HG03432 (cell line): ENCODE measurements around the gene MPRIP.

Source experiments
- ATAC-seq: cut with Tn5 transposase; IDR thresholded peaks from one replicate; pipeline ENCODE4 v1.9.1; 2021; ENCODE audit warnings: mild to moderate bottlenecking, moderate library complexity; ENCODE audit not compliant: unreplicated experiment

MPRIP gene

DNA sequence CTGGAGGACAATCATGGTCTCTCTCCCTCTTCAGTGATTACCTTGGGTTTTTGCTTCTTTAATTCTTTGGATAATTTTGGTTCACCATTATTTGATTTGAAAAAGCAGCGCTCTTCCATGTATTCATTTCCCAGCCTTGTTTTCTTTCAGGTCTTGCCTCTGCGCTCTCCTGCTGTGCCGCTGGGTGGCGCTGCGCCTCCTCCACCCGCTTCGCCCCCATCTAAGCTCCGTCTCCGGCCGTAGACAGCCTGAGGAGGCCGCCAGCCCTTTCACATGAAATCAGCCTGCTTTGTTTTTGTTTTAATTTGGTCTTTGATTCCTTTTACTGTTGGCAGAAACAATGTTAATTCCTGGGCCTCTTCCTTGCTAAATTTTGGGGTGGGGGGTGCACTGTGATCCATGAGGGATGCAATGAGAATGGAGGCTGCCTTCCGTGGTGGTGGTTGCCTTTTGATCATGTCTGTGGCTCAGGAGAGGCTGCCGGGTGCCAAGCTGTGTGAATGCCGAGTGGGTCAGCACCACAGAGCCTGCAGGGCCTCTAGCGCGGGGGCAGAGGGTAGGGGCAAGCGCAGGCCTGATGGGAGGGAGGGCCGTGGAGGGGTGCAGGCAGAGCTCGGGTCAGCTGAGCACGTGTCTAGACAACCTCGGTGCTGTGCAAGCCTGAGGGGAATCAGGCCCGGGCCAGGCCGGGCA lies 99.7 kb downstream of the MPRIP start:
- no peak for ATAC-seq

DNA sequence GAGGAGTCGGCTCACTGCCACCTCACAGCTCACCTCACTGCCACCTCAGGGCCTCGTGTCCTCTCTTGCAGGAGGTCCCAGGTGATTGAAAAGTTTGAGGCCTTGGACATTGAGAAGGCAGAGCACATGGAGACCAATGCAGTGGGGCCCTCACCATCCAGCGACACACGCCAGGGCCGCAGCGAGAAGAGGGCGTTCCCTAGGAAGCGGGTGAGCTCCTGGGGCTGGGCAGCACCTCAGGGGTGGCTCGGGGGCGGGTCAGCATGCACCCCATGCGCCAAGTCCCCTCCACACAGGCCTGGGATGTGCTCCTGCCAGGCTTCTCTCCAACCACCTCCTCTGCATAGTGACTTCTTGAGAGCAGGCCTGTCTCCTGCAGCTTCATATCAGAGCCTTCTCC lies 100.3 kb downstream of the MPRIP start:
- ATAC-seq = no peak

DNA sequence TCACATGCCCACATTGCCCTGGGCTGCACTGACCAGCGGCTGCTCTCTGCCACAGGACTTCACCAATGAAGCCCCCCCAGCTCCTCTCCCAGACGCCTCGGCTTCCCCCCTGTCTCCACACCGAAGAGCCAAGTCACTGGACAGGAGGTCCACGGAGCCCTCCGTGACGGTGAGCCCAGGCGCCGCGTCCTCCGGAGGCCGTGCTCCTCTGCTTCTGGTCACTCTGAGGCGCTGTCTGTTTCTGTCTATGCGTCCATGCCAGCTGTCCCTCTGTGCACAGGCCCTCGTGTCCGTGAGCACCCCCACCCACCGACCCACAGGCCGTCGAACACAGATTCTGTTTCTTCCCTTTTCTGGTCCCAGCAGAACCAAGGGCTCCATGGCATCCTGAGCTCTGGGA lies 101.2 kb downstream of the MPRIP start:
- no peak for ATAC-seq

DNA sequence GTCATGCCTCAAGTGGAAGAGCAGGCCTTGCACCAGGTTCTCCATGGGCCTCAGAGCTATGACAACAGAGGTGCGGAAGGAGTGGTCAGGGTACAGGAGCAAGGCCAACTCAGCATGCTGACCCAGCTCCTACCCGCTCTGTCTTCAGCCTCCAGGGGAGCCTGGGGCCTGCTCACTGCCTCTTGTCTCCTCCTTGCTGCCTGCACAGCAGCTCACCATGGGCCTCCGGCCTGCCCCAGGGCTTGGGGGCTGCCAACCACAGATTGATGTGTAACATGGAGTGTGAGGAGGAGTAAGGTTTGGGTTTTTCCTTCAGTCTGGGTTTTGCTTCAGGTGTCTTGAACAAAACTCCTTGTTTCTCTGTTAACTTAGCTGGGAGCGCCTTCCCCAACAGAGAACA lies 101.8 kb downstream of the MPRIP start:
- ATAC-seq = no peak

DNA sequence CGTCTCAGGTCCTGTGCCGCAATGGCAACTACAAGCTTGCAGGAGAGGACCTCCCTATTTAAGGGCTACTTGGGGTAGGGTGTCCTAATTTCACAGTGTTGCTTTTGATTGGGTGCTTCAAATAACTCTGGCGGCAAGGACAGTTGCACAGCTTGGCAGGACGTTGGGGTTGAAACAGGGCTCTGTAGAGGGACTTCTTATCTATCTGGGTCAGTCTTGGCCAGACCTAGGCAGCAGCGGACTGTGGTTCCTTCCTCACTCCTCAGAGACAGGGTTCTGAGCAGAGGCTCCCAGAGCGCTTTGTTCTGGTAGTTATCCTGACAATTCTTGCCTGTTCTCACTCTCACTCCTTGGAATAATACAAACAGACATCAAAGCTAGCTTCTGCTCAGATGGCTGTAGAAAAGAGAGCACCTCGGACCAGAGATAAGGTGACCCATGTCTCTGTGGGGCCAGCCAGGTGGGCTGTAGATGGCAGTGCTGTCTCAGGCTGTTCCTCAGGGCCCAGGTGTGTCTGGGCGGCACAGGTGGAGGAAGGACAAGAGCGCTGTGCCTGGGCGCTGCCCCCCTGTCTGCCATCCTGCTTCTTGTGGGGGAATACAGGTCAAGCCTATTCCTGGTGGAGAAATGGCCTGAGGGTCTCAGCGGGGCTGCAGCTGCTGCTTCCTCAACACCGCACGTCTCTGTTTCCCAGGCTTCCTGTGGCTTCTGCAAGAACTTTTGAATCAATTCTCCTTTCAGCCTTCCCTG lies 102.8 kb downstream of the MPRIP start:
- no peak for ATAC-seq

DNA sequence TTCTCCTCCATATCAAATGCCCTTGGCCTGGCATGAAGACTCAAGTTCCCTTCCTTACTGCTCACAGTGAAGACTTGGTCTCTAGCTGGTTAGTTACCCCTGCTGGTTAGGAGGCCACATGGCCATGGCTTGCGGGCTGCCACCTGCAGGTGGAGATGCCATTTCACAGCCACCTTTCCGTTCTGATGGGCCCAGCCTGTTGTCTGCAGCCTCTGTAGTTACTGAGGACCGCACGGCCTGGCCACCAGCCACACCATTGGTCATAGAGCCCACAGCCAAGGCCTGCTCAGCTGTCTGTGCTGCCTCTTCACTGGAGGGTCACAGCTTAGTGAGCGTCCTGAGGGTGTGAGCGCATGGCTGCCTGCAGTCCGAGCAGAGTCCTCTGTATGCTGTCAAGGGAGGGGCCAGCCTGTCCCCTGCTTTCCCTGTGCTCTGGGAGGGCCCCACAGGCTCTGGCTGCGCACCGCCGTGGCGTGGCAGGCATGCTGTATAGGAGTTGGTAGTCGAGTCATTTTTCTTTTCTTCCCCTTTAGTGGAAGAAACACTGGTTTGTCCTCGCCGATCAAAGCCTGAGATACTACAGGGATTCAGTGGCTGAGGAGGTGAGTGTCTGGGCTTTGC lies 104.6 kb downstream of the MPRIP start:
- ATAC-seq = no peak

DNA sequence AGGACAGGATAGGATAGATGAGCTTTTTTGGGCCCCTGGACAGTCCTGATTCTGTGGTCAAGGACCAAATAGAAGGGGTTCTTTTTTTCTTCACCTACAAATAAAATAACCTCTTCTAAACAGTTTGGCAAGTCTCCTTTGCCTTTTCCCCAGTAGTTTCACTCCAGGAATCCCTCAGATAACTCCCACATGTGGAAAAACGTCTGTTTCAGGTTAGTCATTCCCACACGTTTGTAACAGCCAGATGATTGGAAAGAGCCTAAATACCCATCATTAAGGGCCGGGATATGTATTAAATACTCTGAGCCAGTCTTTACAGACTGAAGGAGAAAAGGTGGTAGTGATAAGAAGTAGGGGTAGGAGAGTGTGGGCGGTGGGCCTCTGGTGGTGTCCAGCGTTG lies 105.6 kb downstream of the MPRIP start:
- no peak for ATAC-seq

DNA sequence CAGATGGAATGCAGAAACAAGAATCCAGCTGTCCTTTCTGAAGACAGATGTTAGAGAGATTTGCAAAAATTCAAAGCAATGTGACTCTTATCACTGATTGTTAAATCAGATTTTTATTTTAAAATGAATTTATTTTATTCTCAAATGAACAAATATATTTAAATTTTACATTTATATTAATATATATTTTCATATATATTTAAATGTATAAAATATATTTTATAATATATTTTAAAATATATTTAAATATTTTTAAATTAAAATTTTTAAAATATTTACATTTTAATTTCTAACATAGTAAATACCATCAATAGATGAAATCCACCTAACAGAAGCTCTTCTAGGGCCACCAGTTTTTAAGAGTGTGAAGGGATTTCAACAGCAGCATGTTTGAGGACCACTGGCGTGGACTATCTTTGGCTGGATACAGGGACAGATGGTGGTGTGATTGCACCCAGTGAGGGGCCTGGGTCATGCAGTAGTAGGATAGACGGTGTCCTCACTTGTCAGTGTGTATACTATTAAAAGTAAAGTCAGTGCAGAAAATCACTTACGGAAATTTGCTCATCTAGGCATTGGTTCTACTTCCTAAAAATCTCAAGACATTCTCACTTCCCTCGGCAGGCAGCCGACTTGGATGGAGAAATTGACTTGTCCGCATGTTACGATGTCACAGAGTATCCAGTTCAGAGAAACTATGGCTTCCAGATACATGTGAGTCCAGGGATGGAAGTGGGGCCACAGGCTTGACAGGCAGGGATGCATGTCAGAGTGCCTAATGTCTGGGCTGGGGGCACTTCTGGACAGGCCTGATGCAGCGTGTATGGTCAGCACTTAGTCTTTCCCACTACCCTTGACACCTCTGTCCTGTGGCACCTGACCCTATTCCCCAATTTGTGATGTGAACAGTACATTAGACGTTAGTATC lies 107.5 kb downstream of the MPRIP start:
- no peak for ATAC-seq

DNA sequence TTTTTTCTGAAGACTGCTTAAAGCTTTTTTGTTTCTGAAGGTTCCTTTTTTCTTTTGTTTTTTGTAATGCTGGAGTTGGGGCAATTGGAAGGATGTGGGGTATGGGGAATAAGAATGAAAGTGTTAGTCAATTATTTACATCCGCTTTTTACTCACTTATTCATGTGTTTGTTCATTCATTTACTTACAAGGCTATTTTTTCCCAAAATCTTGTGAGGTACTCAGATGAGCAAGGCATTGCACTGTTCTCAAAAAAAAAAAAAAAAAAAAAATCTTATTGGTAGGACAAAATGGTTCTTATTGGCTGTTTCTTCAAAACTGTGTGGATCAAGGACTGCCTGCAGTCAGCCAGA lies 108.2 kb downstream of the MPRIP start:
- ATAC-seq = no peak

DNA sequence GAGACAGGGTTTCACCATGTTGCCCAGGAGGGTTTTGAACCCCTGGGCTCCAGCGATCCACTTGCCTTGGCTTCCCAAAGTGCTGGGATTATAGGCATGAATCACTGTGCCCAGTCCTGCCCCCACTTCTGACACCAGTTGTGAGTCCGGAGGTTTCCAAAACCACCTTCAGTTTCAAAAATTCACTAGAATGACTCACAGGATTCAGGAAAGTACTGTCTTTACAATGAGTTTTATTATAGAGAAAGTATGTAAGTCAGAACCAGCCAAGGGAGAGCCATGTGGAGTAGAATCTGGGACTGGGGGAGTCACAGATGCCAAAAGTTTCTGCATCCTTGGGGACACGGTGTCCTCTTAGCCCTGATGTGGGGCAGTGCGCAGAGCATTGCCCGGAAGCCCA lies 108.8 kb downstream of the MPRIP start:
- ATAC-seq = no peak

DNA sequence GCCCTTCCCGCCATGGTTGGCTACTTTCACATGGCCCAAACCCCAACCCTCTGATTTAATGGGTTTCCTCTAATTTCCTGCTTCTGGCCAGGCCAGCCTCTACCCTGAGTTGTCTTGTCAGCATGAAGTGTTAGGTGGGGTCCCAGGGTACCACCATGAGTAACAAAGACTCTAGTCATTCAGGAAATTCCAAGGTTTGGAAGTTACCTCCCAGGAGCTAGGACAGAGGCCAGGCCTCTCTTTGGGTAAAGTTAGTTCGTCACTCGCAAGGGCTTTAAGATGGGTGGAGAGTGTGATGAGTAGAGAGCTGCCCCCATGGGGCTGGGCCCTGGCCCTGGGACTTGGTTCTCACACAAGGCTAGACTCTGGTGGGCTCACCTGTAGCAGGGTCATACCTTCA lies 109.3 kb downstream of the MPRIP start:
- no peak for ATAC-seq

DNA sequence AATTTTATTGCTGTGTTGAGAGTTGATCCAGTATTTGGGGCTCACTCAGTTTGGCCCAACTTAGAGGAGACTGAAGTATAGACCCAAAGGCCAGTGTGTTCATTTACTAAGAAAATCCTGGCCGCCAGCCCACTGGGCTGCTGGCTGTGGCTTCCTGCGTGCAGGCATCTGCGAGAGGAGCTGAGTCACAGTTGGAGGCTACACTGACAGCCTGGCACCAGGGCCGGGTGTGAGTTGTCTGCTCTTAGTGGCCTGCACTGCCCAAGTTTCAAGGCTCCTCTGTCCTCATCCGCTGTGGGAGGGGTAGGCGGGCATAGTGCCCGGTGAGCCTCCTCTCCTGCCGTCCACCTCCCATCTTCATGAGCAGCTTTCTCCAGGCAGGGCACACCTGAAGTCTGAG lies 109.7 kb downstream of the MPRIP start:
- no peak for ATAC-seq

DNA sequence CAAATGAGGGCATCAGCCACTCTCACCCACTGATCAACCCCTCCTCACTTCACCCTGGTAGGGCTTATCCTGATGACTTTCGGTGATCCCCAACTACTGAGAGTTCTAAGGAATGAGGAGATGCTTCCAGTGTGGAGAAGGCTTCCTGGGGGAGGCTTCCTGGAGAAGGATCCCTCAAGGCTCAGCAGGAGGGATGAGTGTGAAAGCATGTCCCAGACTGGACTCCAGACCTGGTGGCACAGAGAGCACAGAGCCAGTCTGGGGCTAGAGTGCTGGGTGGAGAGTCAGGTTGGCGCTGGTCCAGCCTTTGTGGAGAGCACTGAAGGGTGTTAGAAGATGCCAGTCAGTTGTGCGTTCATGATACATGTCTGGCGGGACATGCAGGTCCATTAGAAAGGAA lies 110.1 kb downstream of the MPRIP start:
- ATAC-seq = no peak

DNA sequence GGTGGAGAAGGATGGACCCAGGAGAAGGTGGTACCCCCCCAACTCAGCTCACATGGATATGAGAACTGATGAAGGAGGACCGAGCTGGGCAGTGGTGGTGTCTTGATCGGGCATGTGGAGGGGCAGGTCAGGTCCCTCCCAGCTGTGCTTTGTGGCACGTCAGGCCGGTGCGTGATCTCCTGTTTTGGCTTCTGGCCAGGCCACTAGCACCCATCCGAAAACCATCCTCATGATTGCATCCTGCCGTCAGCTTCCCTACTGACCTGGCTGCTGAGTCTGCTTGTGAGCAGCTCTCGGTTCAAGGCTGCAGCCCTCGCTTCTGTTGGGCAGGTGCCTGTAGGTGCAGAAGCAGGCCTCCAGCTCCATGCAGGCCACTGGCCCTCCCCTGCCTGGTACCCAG lies 110.8 kb downstream of the MPRIP start:
- ATAC-seq = no peak

DNA sequence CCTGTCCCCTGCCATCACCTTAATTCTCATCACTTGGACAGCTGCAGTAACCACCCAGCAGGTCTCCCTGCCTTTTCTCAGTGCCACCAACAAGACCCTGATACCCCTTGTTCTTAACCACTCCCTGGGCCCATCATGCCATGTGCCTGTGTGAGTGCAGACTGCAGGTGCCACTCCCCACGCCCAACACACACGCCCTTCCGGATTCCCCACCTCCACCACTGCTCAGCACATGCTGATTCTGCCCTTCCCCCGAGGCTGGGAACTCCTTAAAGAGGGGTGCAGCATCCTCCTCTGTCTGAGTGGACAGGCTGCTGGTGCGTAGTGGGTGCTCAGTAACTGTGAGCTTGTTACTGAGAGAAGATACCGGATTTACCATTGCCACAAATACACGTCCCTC lies 111.5 kb downstream of the MPRIP start:
- no peak for ATAC-seq

DNA sequence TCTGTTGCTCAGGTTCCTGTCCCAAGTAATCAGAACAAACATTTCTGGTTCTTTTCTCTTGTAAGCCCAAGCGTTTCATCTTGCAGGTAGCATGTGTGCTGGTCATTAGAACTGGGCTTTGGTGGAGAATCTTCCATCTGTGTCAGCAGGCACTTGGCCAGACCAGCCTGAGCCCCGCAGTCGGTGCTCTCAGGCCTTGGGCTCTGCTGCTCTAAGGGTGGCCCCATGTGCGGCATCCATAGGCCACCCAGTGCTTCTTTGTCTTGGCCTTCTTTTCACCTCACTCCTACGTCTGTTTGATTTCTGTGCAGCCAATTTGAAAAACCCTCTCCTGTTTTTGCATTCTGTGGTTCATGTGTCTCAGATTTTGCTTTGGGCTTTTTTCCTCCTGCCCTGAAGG lies 112.3 kb downstream of the MPRIP start:
- ATAC-seq = no peak

DNA sequence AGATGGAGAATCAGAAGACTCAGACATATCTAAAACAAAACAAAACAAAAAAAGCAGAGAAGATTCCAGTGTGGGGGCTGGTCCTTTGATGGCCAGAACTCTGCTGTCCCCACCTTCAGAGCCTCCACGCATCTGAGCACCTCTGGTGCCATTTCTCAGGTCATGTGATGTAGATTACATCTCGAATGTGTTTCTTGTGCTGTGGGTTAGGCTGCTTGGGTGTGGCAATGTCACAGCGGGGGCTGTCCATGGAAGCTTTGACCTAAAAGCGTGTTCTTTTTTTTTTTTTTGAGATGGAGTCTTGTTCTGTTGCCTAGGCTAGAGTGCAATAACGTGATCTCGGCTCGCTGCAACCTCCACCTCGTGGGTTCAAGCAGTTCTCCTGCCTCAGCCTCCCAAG lies 112.7 kb downstream of the MPRIP start:
- no peak for ATAC-seq

DNA sequence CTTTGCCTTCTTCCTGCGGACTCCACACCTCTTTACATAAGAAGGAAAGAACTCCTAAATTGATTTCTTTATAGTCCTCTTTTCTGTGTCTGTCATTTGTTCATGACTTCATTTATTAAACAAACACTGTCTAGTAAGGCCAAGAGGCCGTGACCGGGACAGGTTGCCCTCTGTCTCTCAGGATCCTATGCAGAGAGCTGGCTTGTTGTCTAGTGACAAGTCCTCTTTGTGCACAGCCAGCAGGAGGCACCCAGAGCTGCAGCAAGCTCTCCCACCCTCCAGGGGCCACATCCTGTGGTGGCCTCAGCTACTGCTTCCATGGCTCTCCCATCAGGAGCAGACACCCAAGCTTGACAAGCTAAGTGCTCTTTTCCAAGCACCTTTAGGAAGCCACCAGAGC lies 113.3 kb downstream of the MPRIP start:
- ATAC-seq = no peak

DNA sequence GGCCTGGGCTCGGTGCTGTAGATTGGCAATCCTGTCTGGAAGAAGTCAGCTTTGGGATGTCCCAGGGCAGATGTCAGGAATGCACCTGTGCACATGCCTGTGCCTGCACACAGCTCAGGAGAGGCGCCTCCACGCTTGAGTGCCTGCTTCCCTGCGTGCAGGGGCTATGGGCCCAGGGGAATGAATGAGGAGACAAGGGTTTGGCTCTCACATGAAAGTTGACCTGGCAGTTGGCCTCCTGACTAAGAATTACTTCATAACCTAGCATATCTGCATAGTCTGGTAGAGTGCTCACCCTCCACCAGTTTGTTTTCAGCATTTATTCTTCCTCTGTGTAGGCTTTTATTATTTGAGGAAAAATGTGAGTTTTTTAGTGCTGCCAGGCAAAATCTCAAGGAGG lies 113.8 kb downstream of the MPRIP start:
- ATAC-seq = no peak

DNA sequence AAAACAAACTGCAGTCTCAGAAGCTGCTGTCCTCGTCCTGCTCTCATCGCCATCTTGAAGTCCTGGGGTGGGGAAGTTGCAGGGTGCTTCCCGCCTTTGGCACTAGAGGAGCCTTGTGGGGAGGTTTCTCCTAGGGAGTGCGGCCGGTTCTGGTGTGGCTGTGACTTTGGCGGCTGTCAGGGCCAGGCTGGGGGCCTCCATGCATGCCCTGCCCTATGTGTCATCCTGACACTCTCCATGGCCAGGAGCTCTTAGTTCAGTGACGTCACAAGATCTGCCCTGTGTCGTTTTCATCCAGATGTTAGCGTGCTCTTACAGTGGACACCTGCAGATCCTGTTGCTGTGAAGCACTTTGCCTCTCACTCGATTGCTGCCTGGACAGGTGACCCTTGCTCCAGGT lies 114.3 kb downstream of the MPRIP start:
- ATAC-seq = no peak

DNA sequence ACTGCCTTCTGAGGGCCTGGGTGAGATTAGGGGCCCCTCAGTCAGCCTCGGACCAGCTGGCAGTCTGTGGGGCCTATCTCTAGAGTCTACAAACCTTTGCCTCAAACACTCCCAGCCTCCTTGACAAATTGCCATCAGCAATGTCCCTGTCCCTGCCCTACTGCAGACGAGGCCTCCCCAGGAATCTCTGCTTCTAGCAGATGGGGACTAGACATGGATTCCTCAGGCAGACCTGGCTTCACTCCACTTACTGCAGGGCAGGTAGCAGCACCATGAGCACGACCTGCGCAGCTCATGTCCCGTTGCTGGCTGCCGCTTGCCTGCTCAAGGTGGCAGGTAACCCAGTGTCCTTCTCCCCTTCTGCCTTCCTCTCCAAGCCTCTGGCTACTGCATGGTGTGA lies 114.8 kb downstream of the MPRIP start:
- ATAC-seq = no peak
